Neural cell (in vitro differentiated cells): ENCODE data around the gene HS2ST1. TPM values are rescaled to one million over a fixed set of nuclear protein-coding genes. Genes with fewer than 3 reads are reported as not detected.
"Not testable (repeated sequence)": the region's sequence is repeated elsewhere in the genome, so short reads cannot be mapped to it uniquely, and the experiment has no call there.

ENCODE experiments used
- H2AFZ ChIP-seq: fragments of 200-600, 300-800 bp; sonication (generic), shearing (Covaris generic); 2 replicates; pipeline ENCODE4 v1.6.0; 2014; ENCODE audit warnings: low read depth, mild to moderate bottlenecking, antibody characterized with exemption, low read length, moderate library complexity
- H3F3A ChIP-seq: fragments of 200-600 bp; shearing (Covaris generic); 2 replicates; pipeline ENCODE4 v1.6.1; 2016; ENCODE audit warnings: mild to moderate bottlenecking, moderate library complexity, mixed read lengths, antibody characterized with exemption, low read length; ENCODE audit not compliant: insufficient read depth, poor library complexity, severe bottlenecking
- H3K27ac ChIP-seq: fragments of 200-600, 300-800 bp; sonication (generic), shearing (Covaris generic); 2 replicates; pipeline ENCODE4 v1.5.1; 2014; ENCODE audit warnings: mild to moderate bottlenecking, low read length, moderate library complexity
- H3K27me3 ChIP-seq: fragments of 300-800, 200-600 bp; sonication (generic), shearing (Covaris generic); 2 replicates; pipeline ENCODE4 v1.6.0; 2014; ENCODE audit warnings: mild to moderate bottlenecking, low read depth, low read length, moderate library complexity; ENCODE audit not compliant: insufficient read depth
- H3K36me3 ChIP-seq: fragments of 300-800, 200-600 bp; sonication (generic), shearing (Covaris generic); 2 replicates; pipeline ENCODE4 v1.5.1; 2014; ENCODE audit warnings: mild to moderate bottlenecking, antibody characterized with exemption, low read length, moderate library complexity; ENCODE audit not compliant: insufficient read depth
- H3K4me2 ChIP-seq: fragments of 300-800, 200-600 bp; sonication (generic), shearing (Covaris generic); 2 replicates; pipeline ENCODE4 v1.6.0; 2014; ENCODE audit warnings: mild to moderate bottlenecking, low read length
- H3K4me3 ChIP-seq: fragments of 300-800, 200-600 bp; sonication (generic), shearing (Covaris generic); 2 replicates; pipeline ENCODE4 v1.5.1; 2014; ENCODE audit warnings: mild to moderate bottlenecking, low read length, moderate library complexity
- H3K79me2 ChIP-seq: fragments of 200-600 bp; shearing (Covaris generic); replicated peaks from 2 replicates; pipeline ENCODE4 v1.6.0; 2014; ENCODE audit warnings: mild to moderate bottlenecking, low read length, moderate library complexity; ENCODE audit not compliant: insufficient read depth
- H3K9ac ChIP-seq: fragments of 300-800, 200-600 bp; sonication (generic), shearing (Covaris generic); 2 replicates; pipeline ENCODE4 v1.6.1; 2016; ENCODE audit warnings: mild to moderate bottlenecking, low read length, mixed read lengths
- H3K9me2 ChIP-seq: fragments of 200-600 bp; shearing (Covaris generic); 2 replicates; pipeline ENCODE4 v1.6.1; 2016; ENCODE audit warnings: mild to moderate bottlenecking, low read length, mixed read lengths; ENCODE audit not compliant: insufficient read depth
- H3K9me3 ChIP-seq: fragments of 200-600, 300-800 bp; sonication (generic), shearing (Covaris generic); 2 replicates; pipeline ENCODE4 v1.6.1; 2016; ENCODE audit warnings: mild to moderate bottlenecking, mixed run types, low read length, moderate library complexity, mixed read lengths
- H4K20me1 ChIP-seq: fragments of 200-600 bp; shearing (Covaris generic); 2 replicates; pipeline ENCODE4 v1.6.1; 2016; ENCODE audit warnings: mild to moderate bottlenecking, mixed run types; ENCODE audit not compliant: insufficient read depth
- CTCF ChIP-seq: fragments of 450-650 bp; IDR thresholded peaks from 2 replicates; pipeline ENCODE4 v1.5.1; 2014; ENCODE audit warnings: antibody characterized with exemption, mild to moderate bottlenecking, moderate library complexity; ENCODE audit not compliant: poor library complexity, severe bottlenecking
- EP300 ChIP-seq: fragments of 450-650 bp; conservative IDR thresholded peaks from 2 replicates; pipeline ENCODE4 v1.6.1; 2014; ENCODE audit warnings: antibody characterized with exemption, mild to moderate bottlenecking, moderate library complexity; ENCODE audit not compliant: poor library complexity, severe bottlenecking
- EZH2 ChIP-seq: fragments of 200-600, 300-800 bp; shearing (Covaris generic), sonication (generic); IDR thresholded peaks from 2 replicates; pipeline ENCODE4 v1.6.1; 2014; ENCODE audit warnings: antibody characterized with exemption, low read length, borderline replicate concordance, mild to moderate bottlenecking; ENCODE audit not compliant: insufficient read depth, poor library complexity, severe bottlenecking
- MXI1 ChIP-seq: fragments of 450-650 bp; conservative IDR thresholded peaks from 2 replicates; pipeline ENCODE4 v1.6.1; 2014; ENCODE audit warnings: antibody characterized with exemption, mild to moderate bottlenecking; ENCODE audit not compliant: poor library complexity, severe bottlenecking
- POLR2AphosphoS5 ChIP-seq: IDR thresholded peaks from 2 replicates; pipeline ENCODE4 v1.6.1; 2012
- RAD21 ChIP-seq: fragments of 450-650 bp; conservative IDR thresholded peaks from 2 replicates; pipeline ENCODE4 v1.6.1; 2014; ENCODE audit warnings: antibody characterized with exemption, mild to moderate bottlenecking, moderate library complexity
- REST ChIP-seq: IDR thresholded peaks from 2 replicates; pipeline ENCODE4 v1.6.1; 2012; ENCODE audit warnings: borderline replicate concordance
- SMC3 ChIP-seq: fragments of 450-650 bp; conservative IDR thresholded peaks from 2 replicates; pipeline ENCODE4 v1.6.1; 2014; ENCODE audit warnings: antibody characterized with exemption, mild to moderate bottlenecking, moderate library complexity; ENCODE audit not compliant: poor library complexity
- TAF1 ChIP-seq: IDR thresholded peaks from 2 replicates; pipeline ENCODE4 v1.6.1; 2012; ENCODE audit warnings: low read depth
- polyA plus RNA-seq: library from polyadenylated mRNA; depleted of rRNA; stranded (reverse); fragments of >200 nt; gene quantifications from 2 replicates; pipeline ENCODE4 v1.2.3, GENCODE V29; 2014

Gene HS2ST1
- polyA plus RNA-seq, 1 donor from 2014 or later: 24.7 TPM

- Histone ChIP-seq H3K36me3 (peaks cover 10% of the 10 kb centered on the region), H3K79me2 (peaks cover 19% of the 10 kb centered on the region)
- H3K27ac ChIP-seq, H3K4me3 ChIP-seq, H3K9me2 ChIP-seq, H3K27me3 ChIP-seq, H3K4me2 ChIP-seq, H4K20me1 ChIP-seq, H3K9me3 ChIP-seq, H3K9ac ChIP-seq, H2AFZ ChIP-seq, H3F3A ChIP-seq: not testable (repeated sequence)
These were observed 15.0 kb upstream of the HS2ST1 start for GRCh38 chr1:86899401-86899800.

- H3K27me3 ChIP-seq: no peaks in the 10 kb centered on the region
- H3K79me2 ChIP-seq: peaks cover 75% of the 10 kb centered on the region
- H3K27ac ChIP-seq: no peak overlapping the region
- H3K36me3 ChIP-seq: peaks cover 10% of the 10 kb centered on the region
- TF ChIP-seq CTCF (no peak), REST (no peak), RAD21 (no peak), SMC3 (no peak), MXI1 (no peak), EZH2 (no peak), EP300 (no peak), POLR2AphosphoS5 (no peak), TAF1 (no peak)
- H3K9ac ChIP-seq: no peak overlapping the region
- H3K4me2 ChIP-seq: no peak overlapping the region
- no peaks in the 10 kb centered on the region for H4K20me1 ChIP-seq
- H3K9me3 ChIP-seq: no peaks in the 10 kb centered on the region
- H2AFZ ChIP-seq: no peak overlapping the region
- no peaks in the 10 kb centered on the region for H3K9me2 ChIP-seq
- no peak overlapping the region for H3K4me3 ChIP-seq
- no peaks in the 10 kb centered on the region for H3F3A ChIP-seq
These were observed 8.6 kb upstream of the HS2ST1 start for GRCh38 chr1:86905875-86906274.

GRCh38 chr1:86906419-86906818, 8.0 kb upstream of the HS2ST1 start:
- H3K79me2 ChIP-seq: peaks cover 75% of the 10 kb centered on the region
- no peak for TF ChIP-seq EP300
- no peak for TF ChIP-seq REST
- no peak for TF ChIP-seq MXI1
- TF ChIP-seq POLR2AphosphoS5: no peak
- no peak for TF ChIP-seq SMC3
- TF ChIP-seq CTCF: no peak
- TF ChIP-seq TAF1: no peak
- no peak for TF ChIP-seq EZH2
- TF ChIP-seq RAD21: no peak
- peaks cover 10% of the 10 kb centered on the region for H3K36me3 ChIP-seq
- no peaks in the 10 kb centered on the region for H3K27me3 ChIP-seq
- no peak overlapping the region for H2AFZ ChIP-seq
- no peaks in the 10 kb centered on the region for H3K9me3 ChIP-seq
- no peak overlapping the region for H3K4me3 ChIP-seq
- H3K9me2 ChIP-seq: no peaks in the 10 kb centered on the region
- no peak overlapping the region for H3K9ac ChIP-seq
- no peak overlapping the region for H3K27ac ChIP-seq
- H3F3A ChIP-seq: no peaks in the 10 kb centered on the region
- H3K4me2 ChIP-seq: no peak overlapping the region
- H4K20me1 ChIP-seq: no peaks in the 10 kb centered on the region
